ENCODE measurements around the gene CSTB.

CSTB gene

DNA sequence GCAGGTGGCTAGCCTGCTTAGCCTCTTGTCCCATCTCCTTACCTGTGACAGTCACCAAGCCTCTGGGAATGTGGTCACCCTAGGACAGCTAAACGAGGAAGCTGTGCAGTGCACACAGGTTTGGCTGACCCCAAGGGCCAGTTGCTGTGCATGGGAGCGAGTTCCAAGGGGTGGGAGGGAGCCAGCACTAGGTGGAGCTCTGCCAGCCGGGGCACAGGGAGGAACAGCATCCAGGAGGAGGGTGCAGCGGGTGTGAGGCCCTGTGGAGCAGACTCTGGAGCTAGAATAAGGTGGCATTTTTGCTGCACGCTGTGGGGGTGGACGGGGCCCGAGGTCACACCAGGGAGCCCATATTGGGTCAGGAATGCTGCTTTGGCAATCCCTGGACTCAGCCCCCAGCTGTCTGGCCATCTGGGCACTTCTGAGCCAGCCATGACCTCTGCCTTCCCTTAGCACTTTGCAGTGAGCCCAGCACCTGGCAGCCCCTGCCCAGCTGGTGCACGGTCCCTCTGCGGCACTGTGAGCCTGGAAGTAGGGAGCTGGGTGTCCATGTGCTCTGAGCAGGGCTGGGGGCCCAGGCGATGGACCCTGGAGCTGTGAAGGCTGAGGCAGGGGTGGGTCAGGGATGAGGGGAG, 48.5 kb downstream of the CSTB start:
- no peak for DNase-seq

DNA sequence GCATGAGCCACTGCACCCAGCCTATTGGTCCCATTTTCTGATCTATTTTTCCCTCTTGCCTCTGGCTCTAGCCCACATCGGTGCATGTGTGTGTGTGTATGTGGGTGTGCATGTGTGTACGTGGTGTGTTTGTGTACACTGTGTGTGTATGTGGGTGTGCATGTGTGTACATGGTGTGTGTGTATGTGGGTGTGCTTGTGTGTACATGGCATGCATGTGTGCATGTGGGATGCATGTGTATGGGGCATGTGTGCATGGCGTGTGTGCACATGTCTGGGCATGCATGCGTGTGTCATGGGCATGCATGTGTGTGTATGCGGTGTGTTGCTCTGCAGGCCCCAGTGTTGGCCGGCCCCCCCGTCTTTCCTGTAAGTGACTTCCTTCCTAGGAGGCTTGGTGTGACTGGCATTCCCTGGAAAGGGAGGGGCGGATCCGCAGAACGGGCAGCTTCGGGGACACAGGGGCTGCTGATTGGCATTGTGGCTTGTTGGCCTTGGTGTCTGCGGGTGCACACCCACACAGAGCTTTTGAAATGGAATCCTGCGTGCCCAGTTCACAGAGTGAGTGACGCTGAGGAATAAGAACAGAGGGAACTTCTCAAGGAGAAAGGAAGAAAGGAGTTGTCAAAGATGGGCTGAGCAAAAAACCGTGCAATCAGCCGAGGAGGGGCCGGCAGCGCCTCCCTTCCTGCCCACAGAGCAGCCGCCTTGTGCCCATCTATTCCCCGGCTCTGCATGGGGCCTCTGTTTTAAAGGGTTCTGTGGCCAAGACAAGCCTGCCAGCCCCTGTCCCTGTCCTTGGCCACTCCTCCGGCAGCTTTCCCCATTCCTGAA, 49.2 kb downstream of the CSTB start:
- no peak for DNase-seq

Measured in NCI-H187 (cell line).